ENCODE results near the gene RGPD3. TPM values are rescaled to one million over a fixed set of nuclear protein-coding genes. Genes with fewer than 3 reads are reported as not detected.

RGPD3 gene
- total and polyA plus RNA-seq, 9 of the 15 experiments (the other 6 are each of a cell fraction or from before 2014, with no cell fraction given): 0.01 to 0.03 TPM; not detected in 7

DNA sequence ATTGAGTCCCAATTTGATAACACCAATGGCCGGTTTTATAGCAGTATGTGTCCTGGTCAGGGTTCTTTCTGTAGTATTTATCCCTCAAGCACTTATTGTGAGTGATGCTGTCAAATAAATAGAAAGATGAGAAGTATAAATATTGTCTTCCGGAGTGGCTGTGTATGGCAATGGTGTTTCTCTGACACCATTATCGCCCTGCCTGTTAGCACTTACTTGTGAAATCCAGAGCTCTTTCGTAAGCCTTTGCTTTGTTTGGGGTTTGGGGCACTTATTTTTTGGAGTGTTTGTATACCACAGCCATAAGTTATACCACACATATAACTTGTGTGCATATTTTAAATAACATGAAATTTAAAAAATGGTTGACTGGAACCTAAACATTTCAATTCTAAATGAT lies 48.2 kb upstream of the RGPD3 start:
- H3K4me1 ChIP-seq (replicated peaks in 1 of 2; ENCODE audit: control insufficient read depth in 2 of 2, insufficient read depth in 2 of 2, low read length in 2 of 2): no peaks in the 10 kb centered on the region; a peak in 1 of 5 replicates
- no peaks in the 10 kb centered on the region for H3K79me2 ChIP-seq (ENCODE audit: control insufficient read depth, insufficient read depth, low read length)
- in situ Hi-C loops (cut with MboI): no loop called here
- FAIRE-seq (no peak), ATAC-seq (no peak), DNase-seq (ENCODE audit: extremely low read depth in 1 of 4, low spot score in 3 of 4) (no peak)
- H4K20me1 ChIP-seq (replicated peaks; ENCODE audit: control insufficient read depth, insufficient read depth, low read length): no peaks in the 10 kb centered on the region
- no peak overlapping the region for H3K27ac ChIP-seq (ENCODE audit: extremely low read depth, low read depth, low read length)
- no peaks in the 10 kb centered on the region for H3K9me1 ChIP-seq (ENCODE audit: control insufficient read depth, insufficient read depth, low read length)
- H3K4me2 ChIP-seq (ENCODE audit: insufficient read depth, low read length): no peak overlapping the region
- no TSS peak for BruUV-seq (replicated peaks)
- H3K27me3 ChIP-seq (ENCODE audit: control insufficient read depth in 2 of 2, insufficient read depth in 2 of 2, low read length in 2 of 2): no peaks in the 10 kb centered on the region
- no peak for TF ChIP-seq COPS2 (conservative IDR thresholded peaks at IDR 0.05)
- TF ChIP-seq, protein P1, sequence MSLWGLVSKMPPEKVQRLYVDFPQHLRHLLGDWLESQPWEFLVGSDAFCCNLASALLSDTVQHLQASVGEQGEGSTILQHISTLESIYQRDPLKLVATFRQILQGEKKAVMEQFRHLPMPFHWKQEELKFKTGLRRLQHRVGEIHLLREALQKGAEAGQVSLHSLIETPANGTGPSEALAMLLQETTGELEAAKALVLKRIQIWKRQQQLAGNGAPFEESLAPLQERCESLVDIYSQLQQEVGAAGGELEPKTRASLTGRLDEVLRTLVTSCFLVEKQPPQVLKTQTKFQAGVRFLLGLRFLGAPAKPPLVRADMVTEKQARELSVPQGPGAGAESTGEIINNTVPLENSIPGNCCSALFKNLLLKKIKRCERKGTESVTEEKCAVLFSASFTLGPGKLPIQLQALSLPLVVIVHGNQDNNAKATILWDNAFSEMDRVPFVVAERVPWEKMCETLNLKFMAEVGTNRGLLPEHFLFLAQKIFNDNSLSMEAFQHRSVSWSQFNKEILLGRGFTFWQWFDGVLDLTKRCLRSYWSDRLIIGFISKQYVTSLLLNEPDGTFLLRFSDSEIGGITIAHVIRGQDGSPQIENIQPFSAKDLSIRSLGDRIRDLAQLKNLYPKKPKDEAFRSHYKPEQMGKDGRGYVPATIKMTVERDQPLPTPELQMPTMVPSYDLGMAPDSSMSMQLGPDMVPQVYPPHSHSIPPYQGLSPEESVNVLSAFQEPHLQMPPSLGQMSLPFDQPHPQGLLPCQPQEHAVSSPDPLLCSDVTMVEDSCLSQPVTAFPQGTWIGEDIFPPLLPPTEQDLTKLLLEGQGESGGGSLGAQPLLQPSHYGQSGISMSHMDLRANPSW (CRISPR knock-in tag; IDR thresholded peaks at IDR 0.05): no peak
- TF ChIP-seq, protein P2, sequence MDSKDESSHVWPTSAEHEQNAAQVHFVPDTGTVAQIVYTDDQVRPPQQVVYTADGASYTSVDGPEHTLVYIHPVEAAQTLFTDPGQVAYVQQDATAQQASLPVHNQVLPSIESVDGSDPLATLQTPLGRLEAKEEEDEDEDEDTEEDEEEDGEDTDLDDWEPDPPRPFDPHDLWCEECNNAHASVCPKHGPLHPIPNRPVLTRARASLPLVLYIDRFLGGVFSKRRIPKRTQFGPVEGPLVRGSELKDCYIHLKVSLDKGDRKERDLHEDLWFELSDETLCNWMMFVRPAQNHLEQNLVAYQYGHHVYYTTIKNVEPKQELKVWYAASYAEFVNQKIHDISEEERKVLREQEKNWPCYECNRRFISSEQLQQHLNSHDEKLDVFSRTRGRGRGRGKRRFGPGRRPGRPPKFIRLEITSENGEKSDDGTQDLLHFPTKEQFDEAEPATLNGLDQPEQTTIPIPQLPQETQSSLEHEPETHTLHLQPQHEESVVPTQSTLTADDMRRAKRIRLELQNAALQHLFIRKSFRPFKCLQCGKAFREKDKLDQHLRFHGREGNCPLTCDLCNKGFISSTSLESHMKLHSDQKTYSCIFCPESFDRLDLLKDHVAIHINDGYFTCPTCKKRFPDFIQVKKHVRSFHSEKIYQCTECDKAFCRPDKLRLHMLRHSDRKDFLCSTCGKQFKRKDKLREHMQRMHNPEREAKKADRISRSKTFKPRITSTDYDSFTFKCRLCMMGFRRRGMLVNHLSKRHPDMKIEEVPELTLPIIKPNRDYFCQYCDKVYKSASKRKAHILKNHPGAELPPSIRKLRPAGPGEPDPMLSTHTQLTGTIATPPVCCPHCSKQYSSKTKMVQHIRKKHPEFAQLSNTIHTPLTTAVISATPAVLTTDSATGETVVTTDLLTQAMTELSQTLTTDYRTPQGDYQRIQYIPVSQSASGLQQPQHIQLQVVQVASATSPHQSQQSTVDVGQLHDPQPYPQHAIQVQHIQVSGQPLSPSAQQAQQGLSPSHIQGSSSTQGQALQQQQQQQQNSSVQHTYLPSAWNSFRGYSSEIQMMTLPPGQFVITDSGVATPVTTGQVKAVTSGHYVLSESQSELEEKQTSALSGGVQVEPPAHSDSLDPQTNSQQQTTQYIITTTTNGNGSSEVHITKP (IDR thresholded peaks at IDR 0.05; ENCODE audit: partially characterized antibody): no peak
- no peak for TF ChIP-seq NCOR1 (IDR thresholded peaks at IDR 0.05)
- TF ChIP-seq, protein P3, sequence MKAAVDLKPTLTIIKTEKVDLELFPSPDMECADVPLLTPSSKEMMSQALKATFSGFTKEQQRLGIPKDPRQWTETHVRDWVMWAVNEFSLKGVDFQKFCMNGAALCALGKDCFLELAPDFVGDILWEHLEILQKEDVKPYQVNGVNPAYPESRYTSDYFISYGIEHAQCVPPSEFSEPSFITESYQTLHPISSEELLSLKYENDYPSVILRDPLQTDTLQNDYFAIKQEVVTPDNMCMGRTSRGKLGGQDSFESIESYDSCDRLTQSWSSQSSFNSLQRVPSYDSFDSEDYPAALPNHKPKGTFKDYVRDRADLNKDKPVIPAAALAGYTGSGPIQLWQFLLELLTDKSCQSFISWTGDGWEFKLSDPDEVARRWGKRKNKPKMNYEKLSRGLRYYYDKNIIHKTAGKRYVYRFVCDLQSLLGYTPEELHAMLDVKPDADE (conservative IDR thresholded peaks at IDR 0.05; ENCODE audit: control insufficient read depth, low read depth, low read length): no peak
- TF ChIP-seq, protein P4, sequence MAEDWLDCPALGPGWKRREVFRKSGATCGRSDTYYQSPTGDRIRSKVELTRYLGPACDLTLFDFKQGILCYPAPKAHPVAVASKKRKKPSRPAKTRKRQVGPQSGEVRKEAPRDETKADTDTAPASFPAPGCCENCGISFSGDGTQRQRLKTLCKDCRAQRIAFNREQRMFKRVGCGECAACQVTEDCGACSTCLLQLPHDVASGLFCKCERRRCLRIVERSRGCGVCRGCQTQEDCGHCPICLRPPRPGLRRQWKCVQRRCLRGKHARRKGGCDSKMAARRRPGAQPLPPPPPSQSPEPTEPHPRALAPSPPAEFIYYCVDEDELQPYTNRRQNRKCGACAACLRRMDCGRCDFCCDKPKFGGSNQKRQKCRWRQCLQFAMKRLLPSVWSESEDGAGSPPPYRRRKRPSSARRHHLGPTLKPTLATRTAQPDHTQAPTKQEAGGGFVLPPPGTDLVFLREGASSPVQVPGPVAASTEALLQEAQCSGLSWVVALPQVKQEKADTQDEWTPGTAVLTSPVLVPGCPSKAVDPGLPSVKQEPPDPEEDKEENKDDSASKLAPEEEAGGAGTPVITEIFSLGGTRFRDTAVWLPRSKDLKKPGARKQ (CRISPR knock-in tag; IDR thresholded peaks at IDR 0.05): no peak
- TF ChIP-seq ZNF77 (CRISPR knock-in tag; IDR thresholded peaks at IDR 0.05): no peak
- no peak for TF ChIP-seq MTF1 (CRISPR knock-in tag; IDR thresholded peaks at IDR 0.05; ENCODE audit: borderline replicate concordance)
- no peak for TF ChIP-seq ZNF263 (CRISPR knock-in tag; IDR thresholded peaks at IDR 0.05; ENCODE audit: borderline replicate concordance)
- no peak overlapping the region for H3K4me3 ChIP-seq
- CTCF ChIA-PET (ENCODE audit: low intra/inter-chr PET ratio): no interaction called here
- H3K9ac ChIP-seq (ENCODE audit: insufficient read depth in 1 of 2, low read depth in 2 of 2, low read length in 2 of 2): no peak overlapping the region
- 26% methylated on average over 4 of the region's 4 CpGs for WGBS (ENCODE audit: insufficient coverage, low coverage, missing lambda C conversion rate)
- intact Hi-C loops (cut with micrococcal nuclease): no loop called here
- no peaks in the 10 kb centered on the region for H3K9me3 ChIP-seq (replicated peaks; ENCODE audit: control insufficient read depth, insufficient read depth, low read depth, low read length)
- H3K36me3 ChIP-seq (ENCODE audit: control insufficient read depth, insufficient read depth, low read length): no peaks in the 10 kb centered on the region
- POLR2A ChIA-PET: no interaction called here
- H2AFZ ChIP-seq (ENCODE audit: low read depth, low read length): no peak overlapping the region
